GM21423 (cell line): Measurements from ENCODE around the gene AMER1.

Source experiments
- ATAC-seq: cut with Tn5 transposase; IDR thresholded peaks from one replicate; pipeline ENCODE4 v1.9.1; 2021; ENCODE audit warnings: mild to moderate bottlenecking, moderate library complexity; ENCODE audit not compliant: unreplicated experiment

AMER1 gene

GRCh38 chrX:64186974-64187761, 18.3 kb downstream of the AMER1 start:
- ATAC-seq, result no peak

GRCh38 chrX:64184396-64184795, 21.1 kb downstream of the AMER1 start:
- no peak for ATAC-seq

GRCh38 chrX:64182208-64182607, 23.3 kb downstream of the AMER1 start:
- ATAC-seq, result no peak

- no peak for ATAC-seq
Measured at GRCh38 chrX:64176876-64177275, 28.6 kb downstream of the AMER1 start.

- no peak for ATAC-seq
Measured at GRCh38 chrX:64169988-64170387, 35.5 kb downstream of the AMER1 start.

- no peak for ATAC-seq
Measured at GRCh38 chrX:64152857-64153256, 52.7 kb downstream of the AMER1 start.

- ATAC-seq, result no peak
Measured at GRCh38 chrX:64151911-64152310, 53.6 kb downstream of the AMER1 start.

- ATAC-seq, result no peak
Measured at GRCh38 chrX:64150775-64151174, 54.7 kb downstream of the AMER1 start.
